HFF-Myc (cell line): Measurements from ENCODE around the gene SLC38A1.

Source experiments
- DNase-seq: peaks from one replicate; pipeline ENCODE4 v3.0.0-alpha.2; 2011; ENCODE audit warnings: low read depth; ENCODE audit errors: extremely low read depth
- H3K4me3 ChIP-seq: replicated peaks from 2 replicates; pipeline ENCODE4 v1.5.1; 2011; ENCODE audit warnings: low read depth, mild to moderate bottlenecking, control low read depth, low read length
- CTCF ChIP-seq: IDR thresholded peaks from 2 replicates; pipeline ENCODE4 v1.5.1; 2012; ENCODE audit warnings: mild to moderate bottlenecking, low read depth, low read length, control low read depth; ENCODE audit errors: missing control alignments

The SLC38A1 gene

DNA sequence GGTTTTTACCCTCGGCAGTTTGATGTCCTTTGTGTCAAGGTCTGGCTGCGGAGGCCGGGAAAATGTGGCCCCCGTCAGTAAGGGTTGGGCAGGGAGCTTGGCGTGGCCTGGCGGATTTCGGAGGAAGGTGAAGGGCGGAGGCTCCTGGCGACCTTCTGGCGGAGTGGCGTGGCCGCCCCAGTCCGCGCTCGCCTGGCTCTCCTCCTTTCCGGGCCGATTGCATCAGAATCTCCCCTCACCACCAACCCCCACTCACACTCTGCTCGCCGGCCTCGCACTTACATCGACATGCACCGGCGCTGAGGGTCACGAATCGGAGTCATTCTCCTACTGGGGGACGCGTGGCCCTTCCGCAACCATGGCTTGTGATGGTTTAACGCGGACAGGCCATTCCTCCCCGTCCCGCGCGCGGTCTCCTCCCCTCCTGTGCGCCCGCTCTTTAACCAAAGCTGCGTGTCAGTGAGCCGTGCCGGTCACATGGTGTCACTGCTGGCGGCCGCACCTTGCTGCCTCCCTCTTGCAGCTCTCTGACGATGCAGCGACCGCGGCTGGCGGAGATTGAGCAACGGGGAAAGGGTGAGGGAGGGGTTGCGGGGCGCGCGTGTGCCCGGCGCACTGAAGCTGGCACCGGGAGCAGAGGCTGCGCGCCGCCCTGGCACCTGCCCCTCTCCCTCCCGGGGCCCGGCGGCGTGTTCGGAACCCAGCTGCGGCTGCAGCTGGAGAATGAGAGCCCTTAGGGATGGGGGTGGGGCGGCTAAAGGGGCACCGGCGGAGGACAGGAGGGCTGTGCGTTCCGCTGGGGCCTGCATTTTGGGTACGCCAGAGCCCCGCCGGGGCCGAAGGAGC, at the start of gene SLC38A1:
TSS of gene SLC38A1 (minus strand) at position 461 of the 846 bp plus-strand sequence. CDS start 29,243 bp downstream, outside the sequence.
- DNase-seq, result no peak
- TF ChIP-seq CTCF, result no peak
- H3K4me3 ChIP-seq, result peak within 1 kb of the TSS; percentile 91

- no peak for TF ChIP-seq CTCF
- H3K4me3 ChIP-seq, result no peak overlapping the region
- DNase-seq, result no peak
These were observed 49.2 kb upstream of the SLC38A1 start for GRCh38 chr12:46318037-46318436.

- DNase-seq, result peak; percentile 12
- H3K4me3 ChIP-seq, result no peak overlapping the region
- no peak for TF ChIP-seq CTCF
These were observed 35.2 kb upstream of the SLC38A1 start for GRCh38 chr12:46304070-46304469.

GRCh38 chr12:46303039-46303666, 34.3 kb upstream of the SLC38A1 start:
- TF ChIP-seq CTCF, result peak; percentile 57
- peak; percentile 16 for DNase-seq
- H3K4me3 ChIP-seq, result no peak overlapping the region

- no peak overlapping the region for H3K4me3 ChIP-seq
- DNase-seq, result no peak
- TF ChIP-seq CTCF, result no peak
These were observed 32.1 kb upstream of the SLC38A1 start for GRCh38 chr12:46300910-46301309.

DNA sequence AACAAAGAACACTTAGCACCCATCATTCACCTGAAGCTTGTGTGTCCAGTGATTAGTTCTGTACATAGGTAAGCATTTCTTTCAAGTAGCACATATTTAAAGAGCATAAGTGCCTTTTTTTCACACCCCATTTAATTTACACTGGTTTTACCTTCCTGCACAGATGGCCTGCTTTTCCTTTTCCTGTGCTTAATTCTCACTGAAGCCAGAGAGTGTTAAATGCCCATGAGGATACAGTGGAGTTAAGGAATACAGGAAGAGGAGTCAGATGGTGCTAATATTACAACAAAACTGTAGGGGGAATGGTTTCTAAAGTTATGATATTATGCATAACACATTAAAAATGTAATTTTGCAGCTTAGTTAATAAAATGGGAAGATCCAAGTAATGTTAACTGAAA, 31.0 kb upstream of the SLC38A1 start:
- DNase-seq, result no peak
- no peak for TF ChIP-seq CTCF
- H3K4me3 ChIP-seq, result no peak overlapping the region

DNA sequence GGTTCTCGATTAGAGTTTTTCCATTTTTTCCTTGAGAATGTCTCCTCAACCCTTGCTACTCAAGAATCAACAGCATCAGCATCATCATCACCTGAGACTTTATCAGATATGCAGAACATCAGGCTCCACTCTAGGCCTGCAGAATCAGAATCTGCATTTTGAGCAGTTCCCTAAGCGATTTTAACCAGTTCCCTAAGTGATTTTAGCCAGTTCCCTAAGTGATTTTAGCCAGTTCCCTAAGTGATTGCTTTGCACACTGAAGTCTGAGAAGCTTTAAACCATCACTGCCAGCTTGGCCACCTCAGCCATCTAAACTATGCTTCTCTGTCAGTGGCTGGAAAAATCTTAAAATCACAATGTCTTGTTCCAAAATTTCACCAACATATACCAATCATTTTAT, 29.4 kb upstream of the SLC38A1 start:
- TF ChIP-seq CTCF, result no peak
- no peak overlapping the region for H3K4me3 ChIP-seq
- DNase-seq, result no peak
